GM19468 (cell line): ENCODE data around the gene RASSF5.

Source experiments
- ATAC-seq: cut with Tn5 transposase; IDR thresholded peaks from one replicate; pipeline ENCODE4 v1.9.1; 2021; ENCODE audit warnings: mild to moderate bottlenecking, moderate library complexity, moderate number of reproducible peaks; ENCODE audit not compliant: unreplicated experiment; ENCODE audit errors: extremely low read depth

RASSF5 gene

GRCh38 chr1:206540044-206540780 lies 32.9 kb downstream of the RASSF5 start:
- no peak for ATAC-seq

- no peak for ATAC-seq
Observed at GRCh38 chr1:206541236-206541833, 34.0 kb downstream of the RASSF5 start.

- ATAC-seq: no peak
Observed at GRCh38 chr1:206544562-206545257, 37.4 kb downstream of the RASSF5 start.

- ATAC-seq: no peak
Observed at GRCh38 chr1:206545351-206545750, 38.0 kb downstream of the RASSF5 start.

- no peak for ATAC-seq
Observed at GRCh38 chr1:206547104-206547503, 39.8 kb downstream of the RASSF5 start.

- no peak for ATAC-seq
Observed at GRCh38 chr1:206550446-206550845, 43.1 kb downstream of the RASSF5 start.

GRCh38 chr1:206551296-206551985 lies 44.1 kb downstream of the RASSF5 start:
- no peak for ATAC-seq

GRCh38 chr1:206551986-206552326 lies 44.6 kb downstream of the RASSF5 start:
- ATAC-seq: no peak

- ATAC-seq: no peak
Observed at GRCh38 chr1:206554211-206554610, 46.9 kb downstream of the RASSF5 start.

- no peak for ATAC-seq
Observed at GRCh38 chr1:206554701-206555472, 47.6 kb downstream of the RASSF5 start.

- no peak for ATAC-seq
Observed at GRCh38 chr1:206555473-206555935, 48.2 kb downstream of the RASSF5 start.

GRCh38 chr1:206556047-206556749 lies 48.9 kb downstream of the RASSF5 start:
- no peak for ATAC-seq

GRCh38 chr1:206556750-206557635 lies 49.7 kb downstream of the RASSF5 start:
- ATAC-seq: no peak

GRCh38 chr1:206557636-206558473 lies 50.5 kb downstream of the RASSF5 start:
- ATAC-seq: no peak

GRCh38 chr1:206558794-206559671 lies 51.7 kb downstream of the RASSF5 start:
- no peak for ATAC-seq

- ATAC-seq: no peak
Observed at GRCh38 chr1:206559672-206559995, 52.3 kb downstream of the RASSF5 start.
